AG08396 (cell line): ENCODE results near the gene PNMA6E.
A peak's percentile ranks its signal among the peaks of the same experiment; 100 is the strongest.

Experiments used
- DNase-seq: peaks from one replicate; pipeline ENCODE4 v3.0.0; 2012; ENCODE audit warnings: low spot score, mixed read lengths

Gene PNMA6E

GRCh38 chrX:153435845-153436244, 34.7 kb upstream of the PNMA6E start:
- no peak for DNase-seq

DNA sequence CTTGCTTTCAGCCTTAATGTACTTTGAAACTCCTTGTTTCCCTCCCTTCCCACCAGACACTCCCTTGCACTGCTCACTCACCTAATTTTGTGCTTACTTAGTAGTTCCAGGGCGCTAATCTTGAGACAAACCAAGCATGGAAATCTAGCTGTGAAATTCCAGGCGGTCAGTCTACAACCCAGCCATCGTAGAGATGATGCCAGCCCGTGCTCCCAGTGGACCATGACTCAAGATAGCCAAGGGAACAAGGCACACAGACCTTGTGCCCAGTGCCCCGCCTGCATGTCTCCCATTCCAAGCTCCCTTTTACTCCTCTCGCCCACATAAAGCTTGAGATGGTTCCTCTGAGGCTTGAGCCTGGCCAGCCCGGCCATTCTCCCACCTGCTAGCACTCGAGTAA, 33.7 kb upstream of the PNMA6E start:
- DNase-seq = no peak

DNA sequence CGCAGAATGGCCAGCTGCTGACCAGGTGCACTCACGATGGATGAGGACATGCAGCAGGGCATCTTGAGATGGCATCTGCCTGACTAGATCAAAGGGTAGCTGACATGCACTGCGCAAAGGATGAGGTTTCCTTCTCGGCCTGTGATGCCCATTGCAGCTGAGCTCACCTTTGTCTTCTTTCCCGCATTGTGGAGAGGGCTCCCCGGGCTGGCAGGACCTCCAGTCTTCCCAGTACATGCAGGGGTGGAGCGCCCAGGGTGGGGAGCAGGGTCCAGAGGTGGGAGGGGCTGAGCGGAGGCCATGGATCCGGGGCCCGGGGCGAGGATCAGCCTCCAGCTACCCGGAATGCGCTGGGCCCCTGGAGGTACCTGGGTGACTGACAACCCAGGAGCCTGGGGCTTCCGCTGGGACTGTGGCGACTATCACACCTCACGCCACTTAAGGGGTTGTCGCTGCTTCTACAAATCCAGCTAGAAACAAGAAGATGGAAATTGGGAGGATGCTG, 32.7 kb upstream of the PNMA6E start:
- DNase-seq = no peak

DNA sequence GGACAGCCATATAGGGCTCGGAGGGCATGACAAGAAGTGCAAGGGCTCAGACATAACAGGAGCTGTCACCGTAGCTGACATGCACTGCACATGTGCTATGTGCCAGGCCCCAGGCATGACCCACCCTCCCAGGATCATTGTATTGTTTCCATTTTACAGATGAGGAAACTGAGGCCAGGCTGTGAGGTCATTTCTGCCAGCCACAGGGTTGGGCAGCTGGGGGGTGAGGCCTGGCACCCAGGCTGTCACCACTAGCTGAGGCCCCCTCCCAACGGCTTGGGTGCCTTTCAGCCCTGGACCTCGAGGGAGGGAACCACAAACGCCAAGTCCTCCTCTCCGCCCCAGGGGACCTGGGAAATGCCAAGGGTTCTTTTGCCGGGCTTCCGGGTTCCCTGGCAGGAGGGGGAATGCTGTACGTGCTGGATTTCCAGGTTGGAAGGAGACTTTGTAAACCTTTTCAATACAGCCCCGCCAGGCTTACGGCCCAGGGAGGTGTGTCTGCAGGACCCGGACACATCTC, 32.1 kb upstream of the PNMA6E start:
- DNase-seq = no peak

DNA sequence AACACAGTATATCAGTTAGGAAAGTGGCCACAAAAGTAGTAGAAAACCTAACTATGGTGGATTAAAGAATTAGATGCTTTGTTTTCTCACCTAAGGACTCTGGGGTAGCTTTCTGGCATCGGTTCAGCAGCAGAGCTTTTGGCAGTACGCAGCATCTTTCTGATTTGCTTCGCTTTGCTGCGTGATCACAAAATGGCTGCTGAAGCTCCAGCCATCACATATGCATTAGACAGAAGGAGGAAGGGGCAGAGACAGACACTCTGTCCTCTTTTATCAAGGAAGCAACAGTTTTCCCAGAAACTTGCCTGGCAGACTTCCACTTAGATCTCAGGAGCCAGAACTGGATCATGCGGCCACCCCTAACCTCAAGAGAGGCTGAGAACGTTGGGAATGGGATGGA, 29.6 kb upstream of the PNMA6E start:
- DNase-seq = no peak

- no peak for DNase-seq
Measured at GRCh38 chrX:153426204-153426603, 25.1 kb upstream of the PNMA6E start.

GRCh38 chrX:153423652-153424051, 22.5 kb upstream of the PNMA6E start:
- DNase-seq = no peak

GRCh38 chrX:153421856-153422255, 20.7 kb upstream of the PNMA6E start:
- no peak for DNase-seq

- DNase-seq = no peak
Measured at GRCh38 chrX:153420851-153421599, 19.9 kb upstream of the PNMA6E start.

- no peak for DNase-seq
Measured at GRCh38 chrX:153417637-153418036, 16.5 kb upstream of the PNMA6E start.

DNA sequence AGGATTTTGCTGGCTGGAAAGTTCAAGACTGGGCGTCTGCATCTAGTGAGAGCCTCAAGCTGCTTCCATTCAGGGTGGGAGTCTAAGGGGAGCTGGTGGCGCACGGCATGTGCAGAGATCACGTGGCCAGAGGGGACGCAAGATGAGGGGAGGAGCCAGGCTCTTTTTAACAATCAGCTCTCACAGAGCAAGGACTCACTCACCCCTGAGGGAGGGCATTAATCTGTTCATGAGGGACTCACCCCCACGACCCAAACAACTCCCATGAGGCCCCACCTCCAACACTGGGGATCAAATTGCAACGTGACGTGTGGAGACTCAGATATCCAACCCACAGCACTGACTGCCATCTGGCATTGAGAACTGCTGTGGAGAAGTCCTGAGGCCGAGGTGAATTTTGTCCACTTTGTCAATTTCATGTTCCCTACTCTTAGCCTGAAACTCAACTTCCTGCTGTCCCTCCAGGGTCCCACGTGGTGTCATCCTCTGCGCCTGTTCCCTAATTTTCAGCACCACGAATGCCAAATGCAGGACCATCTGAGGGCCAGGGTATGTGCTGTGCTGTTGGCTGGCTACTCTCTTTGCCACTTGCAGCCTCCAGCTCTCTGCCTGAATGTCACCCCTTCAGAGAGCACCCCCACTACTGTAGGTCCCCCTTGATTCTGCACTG, 15.8 kb upstream of the PNMA6E start:
- no peak for DNase-seq

DNA sequence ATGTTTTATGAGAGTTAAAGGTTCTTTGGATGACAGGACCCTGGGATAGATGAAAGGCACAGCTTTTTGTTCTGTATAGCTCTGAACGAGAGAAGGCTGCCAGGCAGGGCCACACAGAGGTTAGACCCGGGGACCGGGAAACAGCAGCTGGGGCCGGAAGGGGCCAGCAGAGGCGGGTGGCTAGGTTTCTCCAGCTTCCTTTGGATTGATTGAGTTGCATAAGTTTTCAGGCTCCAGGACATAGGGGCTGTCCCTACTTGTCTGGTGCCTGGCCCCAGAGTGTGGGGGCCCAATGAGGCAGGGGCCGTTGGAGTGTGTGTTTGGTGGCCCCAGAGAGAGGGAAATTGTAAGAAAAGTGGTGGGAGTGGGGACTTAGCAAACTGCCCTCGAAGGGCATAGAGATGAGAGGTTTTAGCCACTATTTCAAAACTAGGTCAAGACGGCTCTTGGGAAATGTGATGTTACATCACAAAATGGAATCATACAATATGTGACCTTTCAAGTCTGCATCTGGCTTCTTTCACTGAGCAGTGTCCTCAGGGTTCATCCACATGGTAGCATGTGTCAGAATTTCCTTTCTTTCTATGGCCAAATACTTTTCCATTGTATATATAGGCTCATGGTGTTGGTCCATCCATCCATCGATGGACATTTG, 13.8 kb upstream of the PNMA6E start:
- DNase-seq = no peak

GRCh38 chrX:153413731-153414130, 12.6 kb upstream of the PNMA6E start:
- DNase-seq = no peak

- DNase-seq = no peak
Measured at GRCh38 chrX:153412746-153413720, 11.9 kb upstream of the PNMA6E start.

DNA sequence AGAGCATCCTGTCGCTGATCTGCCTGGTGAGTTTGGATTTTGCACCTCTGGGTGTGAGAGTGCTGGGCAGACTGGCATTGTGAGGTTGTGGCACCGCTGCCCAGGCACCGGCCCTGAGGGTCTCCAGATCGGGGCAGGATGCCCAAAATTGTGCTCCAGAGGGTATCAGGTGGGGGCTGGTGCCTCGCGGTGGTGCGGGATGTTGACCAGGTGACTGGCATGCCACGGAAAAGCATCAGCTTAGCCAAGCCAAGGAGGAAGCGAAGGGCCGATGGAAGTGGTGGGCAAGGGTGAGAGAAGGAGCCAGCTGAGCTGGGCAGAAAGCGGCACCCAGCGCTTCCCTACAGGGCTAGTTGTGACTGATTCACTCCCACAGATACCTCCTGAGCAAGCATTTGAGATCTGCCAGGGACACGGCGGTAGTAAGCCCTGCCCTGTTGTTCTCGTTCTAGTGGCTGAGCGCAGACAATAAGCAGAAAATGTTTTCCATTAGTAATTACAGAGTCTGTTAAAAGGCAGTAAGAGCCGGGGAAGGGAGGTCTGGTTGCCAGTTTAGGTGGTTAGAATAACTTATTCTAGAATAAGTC, 10.9 kb upstream of the PNMA6E start:
- DNase-seq = no peak

- peak; percentile 44 for DNase-seq
Measured at GRCh38 chrX:153411255-153411987, 10.3 kb upstream of the PNMA6E start, which contains the start of gene ZFP92. Gene ZFP92, plus strand, starts transcription at chrX:153411472. Its CDS starts 6,851 bp downstream, at chrX:153418323.

- DNase-seq = no peak
Measured at GRCh38 chrX:153410888-153411254, 9.7 kb upstream of the PNMA6E start.

- no peak for DNase-seq
Measured at GRCh38 chrX:153410373-153410772, 9.2 kb upstream of the PNMA6E start.

- no peak for DNase-seq
Measured at GRCh38 chrX:153409414-153410101, 8.4 kb upstream of the PNMA6E start.

DNA sequence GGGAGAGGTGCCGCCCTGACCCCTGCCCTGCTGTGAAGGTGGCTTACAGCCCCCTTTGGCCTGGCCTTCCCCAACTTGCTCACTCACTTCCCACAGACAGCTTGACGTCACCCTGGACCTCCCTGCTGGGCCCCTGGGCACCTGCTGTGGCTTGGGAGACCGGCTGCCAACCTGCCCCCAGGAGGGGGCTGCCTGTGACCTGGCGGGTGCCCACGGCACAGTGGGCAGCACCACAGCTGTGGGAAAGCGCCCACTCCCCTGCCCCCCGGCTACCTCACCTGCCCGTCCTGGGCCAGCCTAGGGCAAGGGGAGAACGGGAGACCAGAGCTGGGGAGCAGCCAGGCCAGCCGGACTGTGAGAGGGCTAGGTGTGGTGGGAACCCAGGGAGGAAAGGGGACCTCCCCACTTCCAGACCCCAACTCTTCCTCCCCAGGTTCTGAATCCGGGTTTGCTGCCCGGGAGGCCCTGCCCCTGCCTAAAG, 7.8 kb upstream of the PNMA6E start:
- DNase-seq = no peak
